ENCODE data around the gene GJB3.
"Not testable (repeated sequence)": the region's sequence is repeated elsewhere in the genome, so short reads cannot be mapped to it uniquely, and the experiment has no call there.

The GJB3 gene

DNA sequence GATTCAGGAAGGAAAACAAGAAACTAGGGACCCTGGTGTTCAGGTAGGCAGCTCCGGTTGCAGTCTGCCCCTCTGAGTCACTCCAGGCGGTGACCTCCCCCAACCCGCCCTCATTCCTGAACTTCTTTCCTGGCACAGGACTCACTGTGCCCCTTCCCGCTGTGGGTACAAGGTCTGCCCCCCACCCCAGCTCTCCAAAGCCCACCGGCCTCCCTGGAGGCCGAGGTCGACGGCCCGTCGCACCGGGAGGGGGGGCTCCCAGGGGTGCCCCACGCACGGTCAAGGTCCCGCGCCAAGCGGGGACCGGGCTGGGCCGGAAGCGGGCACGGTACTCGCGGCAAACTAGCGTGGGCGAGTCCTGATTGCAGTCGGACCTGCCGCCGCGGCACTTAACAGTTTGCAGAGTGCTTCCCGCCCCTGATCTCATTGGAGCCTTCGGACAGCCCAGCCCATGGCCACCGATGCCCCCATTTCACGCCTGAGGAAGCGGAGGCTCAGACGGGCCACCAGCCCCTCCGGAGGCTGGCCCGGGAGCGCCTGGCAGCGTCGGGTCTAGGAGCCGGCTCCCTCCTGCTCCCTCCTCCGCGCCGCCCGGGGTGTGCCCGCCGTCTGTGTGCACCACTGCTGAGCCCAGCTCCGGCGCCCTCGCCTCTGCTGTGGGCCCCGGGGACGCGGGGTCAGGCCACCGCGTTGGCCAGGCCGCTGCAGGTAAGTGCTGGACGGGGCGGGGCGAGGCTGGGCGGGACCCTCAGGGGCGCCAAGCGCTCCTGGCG lies at the start of gene GJB3:
GJB3 (plus strand) TSS at position 144 of the 773 bp plus-strand sequence. CDS start 3,549 bp downstream, outside the sequence.
- DNase-seq, result peak in 1 of 2 donors; percentile 8

DNA sequence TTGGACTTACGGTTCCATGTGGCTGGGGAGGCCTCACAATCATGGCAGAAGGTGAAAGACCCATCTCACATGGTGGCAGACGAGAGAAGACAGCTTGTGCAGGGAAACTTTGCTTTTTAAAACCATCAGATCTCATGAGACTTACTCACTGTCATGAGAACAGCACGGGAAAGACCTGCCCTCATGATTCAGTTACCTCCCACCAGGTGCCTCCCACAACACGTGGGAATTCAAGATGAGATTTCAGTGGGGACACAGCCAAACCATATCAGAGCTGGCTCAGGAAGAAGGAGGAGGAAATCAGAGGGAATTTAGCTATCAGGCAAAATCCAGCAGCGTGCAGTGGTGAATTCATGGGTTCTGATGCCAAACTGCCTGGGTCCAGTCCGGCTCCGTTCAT lies 48.2 kb upstream of the GJB3 start:
- DNase-seq, result not testable (repeated sequence)

DNA sequence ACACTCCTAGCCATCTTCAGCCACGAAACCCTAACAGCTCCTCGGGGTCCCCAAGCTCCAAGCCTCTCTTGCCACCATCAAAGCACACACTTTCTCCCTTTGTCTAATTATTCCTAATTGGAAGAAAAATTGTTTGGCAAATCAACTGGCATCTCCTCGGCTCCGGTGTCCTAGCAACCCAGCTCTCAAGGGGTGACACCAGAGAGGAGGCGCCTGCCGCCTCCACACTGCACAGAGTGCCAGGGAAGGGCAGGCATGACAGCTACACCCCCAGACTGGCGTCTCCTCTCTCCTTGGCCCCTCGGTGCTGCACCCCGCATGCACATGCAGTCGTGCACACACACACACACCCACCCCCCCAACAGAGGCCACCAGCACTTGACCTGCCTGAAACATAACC lies 44.3 kb upstream of the GJB3 start:
- no peak for DNase-seq

DNA sequence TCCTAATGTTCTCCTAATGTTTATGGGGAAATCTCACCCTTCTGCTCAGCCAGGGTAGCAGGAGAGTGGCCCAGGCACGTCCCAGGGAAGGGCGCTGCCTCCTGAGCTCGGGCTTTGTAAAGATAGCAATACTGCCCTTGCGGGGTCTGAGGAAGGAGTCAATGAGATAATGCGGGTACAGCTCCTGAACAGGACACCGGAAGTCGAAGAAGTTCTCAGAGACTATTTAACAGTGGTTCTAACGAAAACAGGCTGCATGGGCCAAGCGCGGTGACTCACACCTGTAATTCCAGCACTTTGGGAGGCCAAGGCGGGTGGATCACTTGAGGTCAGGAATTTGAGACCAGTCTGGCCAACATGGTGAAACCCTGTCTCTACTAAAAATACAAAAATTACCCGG lies 43.8 kb upstream of the GJB3 start:
- DNase-seq, result not testable (repeated sequence)

DNA sequence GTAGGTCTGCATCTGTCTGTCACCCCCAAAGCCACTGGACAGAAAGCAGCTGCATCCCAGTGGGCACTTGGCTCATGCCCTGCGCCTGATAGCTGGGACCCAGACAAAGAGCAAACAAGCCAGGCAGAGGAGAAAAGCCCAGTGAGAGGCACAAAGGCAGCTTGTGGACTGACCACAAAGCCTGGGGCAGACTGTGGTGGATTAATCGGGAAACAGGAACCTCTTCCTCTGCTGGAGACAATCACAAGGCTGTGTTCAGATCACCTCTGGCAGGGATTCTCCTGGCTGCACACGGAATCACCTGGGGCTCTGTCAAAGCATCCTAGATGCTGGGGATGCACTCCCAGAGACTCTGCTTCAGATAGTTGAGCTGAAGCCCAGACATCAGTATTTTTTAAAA lies 41.4 kb upstream of the GJB3 start:
- DNase-seq, result no peak

DNA sequence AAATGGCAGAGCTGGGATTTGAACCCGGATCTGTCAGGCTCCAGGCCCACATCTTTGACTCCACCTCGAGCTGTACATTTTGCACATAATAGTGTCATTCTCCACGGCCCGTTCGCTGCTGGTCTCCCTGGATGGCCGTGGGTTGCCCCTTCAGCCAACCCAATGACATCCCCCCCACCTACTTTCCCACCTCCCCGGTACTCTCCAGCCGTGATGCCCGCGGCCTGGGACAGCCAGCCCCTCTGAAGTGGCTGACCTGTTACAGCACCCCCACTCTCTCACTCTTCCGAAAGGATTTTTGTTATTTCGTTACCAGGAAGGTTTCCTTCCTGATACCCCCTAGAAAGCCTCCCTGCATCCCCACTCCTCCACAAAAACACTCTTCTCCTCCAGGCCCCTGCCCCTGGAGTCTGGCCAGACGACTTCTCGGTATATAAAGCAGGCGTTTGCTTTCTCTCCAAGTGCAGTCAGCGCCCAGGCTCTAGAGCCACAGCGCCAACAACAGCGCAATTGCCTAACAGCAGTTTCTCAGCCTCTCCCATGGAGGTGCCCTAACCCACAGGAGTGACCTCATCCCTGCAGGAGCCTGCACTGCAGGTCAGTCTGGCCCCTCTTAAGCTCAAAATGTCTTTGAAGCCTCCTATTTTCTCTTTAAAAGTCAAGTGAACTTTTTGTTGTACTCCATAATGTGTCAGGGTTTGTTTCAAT lies 40.7 kb upstream of the GJB3 start:
- DNase-seq, result no peak

DNA sequence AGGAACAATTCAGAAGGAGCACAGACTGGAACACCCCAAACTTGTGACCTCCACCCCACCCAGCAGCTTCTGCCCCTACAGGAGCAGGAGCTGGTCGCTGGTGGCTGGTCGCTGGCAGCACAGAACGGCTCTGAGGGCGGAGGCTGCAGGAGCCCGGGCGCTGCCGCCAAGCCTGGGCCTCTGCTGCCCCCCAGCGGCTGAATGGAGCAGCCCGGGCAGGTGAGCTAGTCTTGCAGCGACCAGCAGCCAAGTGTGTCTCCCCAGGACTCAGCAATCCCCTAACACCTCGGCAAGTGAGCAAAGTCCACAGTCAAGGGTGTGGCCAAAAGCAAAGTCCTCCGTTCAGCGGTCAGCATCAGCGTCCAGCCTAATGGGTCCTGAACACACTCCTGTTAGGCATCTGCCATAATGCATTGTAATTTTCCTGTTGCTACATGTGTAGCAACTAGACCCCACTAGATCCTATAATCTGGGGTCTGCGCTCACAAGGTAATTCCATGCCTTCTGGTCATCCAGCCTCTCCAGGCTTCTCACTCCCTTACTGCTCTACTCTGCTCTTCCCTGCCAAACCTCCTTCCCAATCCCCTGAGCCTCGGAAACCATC lies 38.2 kb upstream of the GJB3 start:
- DNase-seq, result peak; percentile 83 to 90

DNA sequence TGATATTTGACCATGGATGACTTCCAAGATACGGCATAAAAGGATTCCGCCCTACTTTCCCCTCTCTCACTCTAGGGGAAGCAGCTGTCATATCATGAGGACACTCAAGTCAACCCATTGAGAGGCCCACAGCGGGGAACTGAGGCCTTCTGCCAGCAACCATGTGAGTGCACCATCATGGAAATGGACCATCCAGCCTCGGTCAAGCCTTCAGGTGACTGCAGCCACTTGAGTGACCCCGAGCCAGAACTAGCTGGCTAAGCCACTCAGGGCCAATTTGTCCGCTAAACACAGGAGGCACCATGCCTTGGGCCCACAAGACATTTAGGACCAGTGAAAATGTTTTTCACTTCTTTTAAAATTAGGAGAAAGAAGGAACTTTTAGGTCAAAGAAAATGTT lies 37.2 kb upstream of the GJB3 start:
- no peak for DNase-seq

DNA sequence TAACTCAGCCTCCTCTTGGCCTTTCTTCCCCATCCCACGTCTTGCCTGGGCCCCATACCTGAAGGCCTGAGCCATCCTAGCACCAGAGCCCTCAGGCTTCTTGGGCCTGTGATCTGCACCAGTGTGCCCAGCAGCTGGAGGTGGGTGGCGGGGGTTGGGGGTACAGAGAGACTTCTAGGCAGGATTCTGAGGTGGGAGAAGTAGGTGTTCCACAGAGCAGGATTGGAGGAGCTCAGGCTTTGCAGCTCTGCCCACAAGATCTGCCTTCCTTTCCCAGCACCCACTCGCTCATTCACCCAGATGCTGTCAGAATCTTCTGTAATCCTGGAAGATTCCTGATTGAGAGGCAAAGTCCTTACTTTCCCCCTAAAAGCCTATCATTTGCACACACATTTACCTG lies 36.2 kb upstream of the GJB3 start:
- DNase-seq, result no peak

DNA sequence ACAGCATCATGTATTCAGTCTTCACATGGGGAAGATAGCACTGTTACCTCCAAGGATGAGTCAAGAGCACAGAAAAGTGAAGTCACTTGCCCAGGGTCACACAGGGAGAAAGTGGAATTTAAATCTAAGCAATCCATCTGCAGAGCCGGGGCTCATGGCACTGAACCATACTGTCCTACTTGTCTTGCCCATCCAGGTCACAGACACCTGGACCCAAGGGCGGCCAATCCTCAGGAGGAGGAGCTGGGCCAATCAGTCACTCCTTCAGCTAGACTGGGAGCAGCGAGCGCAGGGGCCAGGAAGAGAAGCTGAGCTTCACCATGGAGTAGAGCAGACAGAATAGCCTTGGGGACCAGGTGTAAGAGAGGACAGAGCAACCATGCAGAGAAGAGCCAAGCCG lies 35.3 kb upstream of the GJB3 start:
- no peak for DNase-seq

DNA sequence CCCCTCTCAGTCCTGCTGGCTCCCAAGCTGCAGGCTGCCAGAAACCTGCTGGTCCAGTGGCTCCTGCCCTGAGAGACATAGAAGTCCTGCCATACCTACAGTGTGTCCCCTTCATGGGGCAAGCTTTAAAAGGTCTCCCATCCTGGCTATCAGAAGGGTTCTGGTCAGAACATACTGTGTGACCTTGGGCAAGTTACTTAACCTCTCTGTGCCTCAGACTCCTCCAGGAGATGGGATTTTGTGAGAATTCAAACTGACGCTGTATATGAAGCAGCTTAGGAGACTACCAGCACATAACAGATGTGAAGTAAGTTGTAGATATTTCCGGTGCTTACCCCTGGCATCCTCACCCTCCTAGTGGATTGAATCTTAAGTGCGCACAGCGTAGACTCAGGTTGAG lies 34.9 kb upstream of the GJB3 start:
- DNase-seq, result no peak

DNA sequence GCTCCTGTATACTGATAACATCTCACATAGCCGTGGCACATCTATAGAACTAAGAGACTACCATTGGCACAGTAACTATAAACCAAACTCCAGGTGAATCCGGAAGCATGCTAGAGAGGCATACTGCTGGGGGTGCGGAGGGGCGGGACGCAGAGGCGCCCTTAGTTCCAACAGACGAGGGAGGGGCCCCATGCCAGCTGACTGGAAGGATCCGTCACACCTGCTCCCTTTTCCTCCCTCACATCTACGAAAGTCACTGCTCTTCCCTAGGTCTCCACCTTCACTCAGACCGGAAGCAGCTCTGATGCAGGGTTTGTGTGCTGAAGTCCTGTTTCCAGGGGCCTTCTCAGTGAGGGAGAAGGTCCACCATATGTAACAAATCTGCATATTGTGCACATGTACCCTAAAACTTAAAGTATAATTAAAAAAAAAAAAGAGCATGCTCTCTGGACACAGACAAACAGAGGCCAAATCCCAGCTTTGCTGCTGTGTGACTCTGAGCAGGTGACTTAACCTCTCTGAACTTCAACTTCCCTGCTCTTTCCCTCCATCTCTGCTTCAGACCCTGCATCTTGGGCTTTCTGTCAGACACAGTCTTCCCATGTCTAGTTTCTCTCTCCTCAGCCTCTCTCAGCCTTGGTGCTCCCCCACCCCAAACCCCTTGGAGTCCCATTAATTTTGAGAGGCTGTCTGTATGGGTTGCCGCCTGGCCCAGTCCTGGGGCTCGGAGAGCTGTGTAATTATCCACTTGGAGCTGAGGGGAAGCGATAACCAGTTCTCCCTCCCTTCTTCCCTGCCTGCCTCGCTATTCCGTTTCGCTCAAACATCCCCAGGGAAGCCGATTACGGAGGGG lies 34.0 kb upstream of the GJB3 start:
- DNase-seq, result no peak

DNA sequence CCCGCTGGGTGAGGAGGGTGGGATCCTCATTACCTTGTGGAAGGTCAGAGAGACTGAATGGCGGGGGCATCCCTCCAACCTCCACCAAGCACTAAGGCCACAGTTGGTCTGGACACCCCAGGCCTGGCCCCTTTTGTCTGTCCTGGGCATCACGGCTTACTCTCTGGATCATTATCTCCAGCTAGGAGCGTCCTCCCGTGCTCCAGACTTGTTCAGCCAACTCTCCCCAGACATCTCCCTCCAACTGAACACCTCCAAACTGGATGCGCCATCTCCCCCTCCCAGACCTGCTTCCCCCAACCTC lies 33.4 kb upstream of the GJB3 start:
- no peak for DNase-seq

DNA sequence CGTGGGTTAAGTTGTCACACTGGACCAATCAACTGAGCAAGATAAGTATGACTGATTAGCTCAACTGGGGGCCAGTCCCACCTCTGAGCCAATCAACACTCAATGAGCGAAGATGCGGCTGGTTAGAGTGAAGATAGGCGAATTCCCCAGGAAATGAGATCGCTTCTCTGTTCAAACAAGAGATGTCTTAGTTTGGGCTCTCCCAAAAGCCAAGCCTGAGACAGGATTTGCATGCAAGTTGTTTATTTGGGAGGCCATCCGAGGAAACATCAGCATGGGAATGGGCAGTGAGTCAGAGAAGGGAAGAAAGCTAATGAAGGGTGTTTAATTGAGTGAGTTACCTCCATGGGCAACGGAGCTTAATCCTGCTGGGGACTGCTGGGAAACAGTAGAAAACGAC lies 31.0 kb upstream of the GJB3 start:
- DNase-seq, result no peak

DNA sequence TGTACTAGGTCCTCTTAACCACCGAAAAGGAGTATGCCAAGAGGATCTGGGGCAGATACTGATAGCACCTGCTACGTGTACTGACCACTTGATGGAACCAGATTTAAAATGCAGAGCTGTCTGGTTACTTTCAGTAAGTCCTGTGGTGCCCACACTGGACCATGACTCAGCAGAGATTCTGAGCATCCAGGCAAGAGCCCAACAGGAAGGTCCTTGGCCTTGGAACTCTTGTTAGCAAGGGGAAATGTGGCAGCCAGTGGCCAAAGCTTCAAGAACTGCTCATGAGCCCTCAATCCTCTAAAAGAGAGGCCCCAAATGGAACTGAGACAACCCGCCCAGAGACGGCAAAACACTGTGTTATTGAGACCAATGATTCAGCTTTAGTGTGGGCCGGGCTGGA lies 30.4 kb upstream of the GJB3 start:
- no peak for DNase-seq

DNA sequence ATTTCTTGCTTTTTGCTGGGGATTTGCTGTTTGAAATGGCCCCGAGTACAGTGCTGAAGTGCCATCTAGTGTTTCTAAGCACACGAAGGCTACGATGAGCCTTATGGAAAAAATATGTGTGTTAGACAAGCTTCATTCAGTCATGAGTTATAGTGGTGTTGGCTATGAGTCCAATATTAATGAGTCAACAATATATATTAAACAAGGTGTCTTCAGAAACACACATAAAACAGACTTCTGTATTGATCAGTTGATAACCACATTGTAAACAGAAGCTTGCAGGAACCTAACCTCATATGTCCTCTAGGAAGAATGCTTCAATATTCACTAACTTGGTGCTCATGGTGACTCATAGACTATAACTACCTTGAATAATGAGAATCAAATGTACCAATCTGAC lies 27.9 kb upstream of the GJB3 start:
- DNase-seq, result no peak

DNA sequence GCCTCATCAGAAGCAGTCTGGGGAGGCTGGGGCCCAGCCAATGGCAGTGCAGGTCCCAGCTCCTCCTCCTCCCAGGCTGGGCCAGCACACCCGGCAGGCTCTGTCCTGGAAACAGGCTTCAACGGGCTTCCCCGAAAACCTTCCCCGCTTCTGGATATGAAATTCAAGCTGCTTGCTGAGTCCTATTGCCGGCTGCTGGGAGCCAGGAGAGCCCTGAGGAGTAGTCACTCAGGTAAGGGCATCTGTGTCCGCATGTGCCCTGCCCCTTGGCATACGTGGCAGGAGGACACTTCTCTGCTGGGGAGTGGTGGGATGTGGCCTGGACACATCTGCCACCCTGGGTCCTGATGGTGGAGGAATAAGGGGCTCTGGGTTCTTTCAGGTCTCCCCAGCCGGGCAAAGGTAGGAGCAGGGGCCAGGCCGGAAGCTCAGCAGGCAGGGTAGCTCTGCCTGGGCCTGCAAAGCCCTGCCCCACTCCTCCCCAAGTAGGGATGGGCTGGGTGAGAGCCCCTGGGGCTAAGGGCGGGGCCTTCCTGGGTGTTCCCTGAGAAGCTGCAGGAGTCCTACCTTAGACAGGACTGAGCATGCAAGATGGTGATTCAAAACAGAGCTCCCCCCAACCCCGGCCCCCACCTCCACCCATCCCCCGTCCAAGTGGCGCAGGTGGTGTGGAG lies 25.9 kb upstream of the GJB3 start, which contains the start of gene GJB5:
GJB5 (plus strand) TSS at position 84 of the 674 bp plus-strand sequence. CDS start 2,284 bp downstream, outside the sequence.
- no peak for DNase-seq

DNA sequence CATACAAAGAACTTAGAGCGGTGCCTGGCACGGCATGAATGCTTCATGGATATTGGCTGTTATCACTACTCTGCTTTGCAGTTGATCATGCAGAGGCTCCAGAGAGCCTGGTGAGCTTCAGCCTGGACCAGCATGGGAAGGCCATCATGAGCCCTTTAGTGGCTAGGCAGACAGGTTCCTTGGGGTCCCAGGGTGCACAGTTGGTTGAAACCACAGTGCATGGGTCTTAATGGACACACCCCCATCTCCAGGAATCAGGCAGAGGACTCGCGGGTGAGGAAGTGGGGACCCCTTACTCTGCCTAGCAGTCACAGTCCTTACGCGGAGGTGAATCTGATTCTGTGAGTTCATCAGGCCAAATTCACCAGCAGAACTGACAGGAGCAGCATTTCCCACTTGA lies 25.1 kb upstream of the GJB3 start:
- no peak for DNase-seq

DNA sequence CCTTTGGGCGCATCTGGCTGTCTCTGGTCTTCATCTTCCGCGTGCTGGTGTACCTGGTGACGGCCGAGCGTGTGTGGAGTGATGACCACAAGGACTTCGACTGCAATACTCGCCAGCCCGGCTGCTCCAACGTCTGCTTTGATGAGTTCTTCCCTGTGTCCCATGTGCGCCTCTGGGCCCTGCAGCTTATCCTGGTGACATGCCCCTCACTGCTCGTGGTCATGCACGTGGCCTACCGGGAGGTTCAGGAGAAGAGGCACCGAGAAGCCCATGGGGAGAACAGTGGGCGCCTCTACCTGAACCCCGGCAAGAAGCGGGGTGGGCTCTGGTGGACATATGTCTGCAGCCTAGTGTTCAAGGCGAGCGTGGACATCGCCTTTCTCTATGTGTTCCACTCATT lies 23.6 kb upstream of the GJB3 start:
- no peak for DNase-seq

DNA sequence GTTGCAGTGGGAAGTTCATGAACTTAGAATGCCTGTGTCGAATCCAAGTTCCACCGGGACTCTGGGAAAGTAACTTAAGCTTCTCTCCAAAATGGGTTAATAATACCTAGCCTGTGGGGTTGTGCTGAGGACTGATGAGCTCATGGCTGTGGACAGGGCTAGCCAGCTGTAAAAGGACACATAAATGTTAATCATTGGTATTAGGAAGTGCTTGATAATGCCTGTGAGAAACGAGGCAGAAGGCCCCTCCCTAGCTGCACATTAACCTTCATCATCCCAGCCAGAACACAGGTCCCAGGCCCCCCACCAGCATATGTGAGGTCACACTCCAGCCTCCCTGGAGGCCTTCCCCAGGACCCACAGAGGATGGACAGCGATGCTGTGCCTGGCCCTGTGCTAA lies 22.3 kb upstream of the GJB3 start:
- no peak for DNase-seq

DNA sequence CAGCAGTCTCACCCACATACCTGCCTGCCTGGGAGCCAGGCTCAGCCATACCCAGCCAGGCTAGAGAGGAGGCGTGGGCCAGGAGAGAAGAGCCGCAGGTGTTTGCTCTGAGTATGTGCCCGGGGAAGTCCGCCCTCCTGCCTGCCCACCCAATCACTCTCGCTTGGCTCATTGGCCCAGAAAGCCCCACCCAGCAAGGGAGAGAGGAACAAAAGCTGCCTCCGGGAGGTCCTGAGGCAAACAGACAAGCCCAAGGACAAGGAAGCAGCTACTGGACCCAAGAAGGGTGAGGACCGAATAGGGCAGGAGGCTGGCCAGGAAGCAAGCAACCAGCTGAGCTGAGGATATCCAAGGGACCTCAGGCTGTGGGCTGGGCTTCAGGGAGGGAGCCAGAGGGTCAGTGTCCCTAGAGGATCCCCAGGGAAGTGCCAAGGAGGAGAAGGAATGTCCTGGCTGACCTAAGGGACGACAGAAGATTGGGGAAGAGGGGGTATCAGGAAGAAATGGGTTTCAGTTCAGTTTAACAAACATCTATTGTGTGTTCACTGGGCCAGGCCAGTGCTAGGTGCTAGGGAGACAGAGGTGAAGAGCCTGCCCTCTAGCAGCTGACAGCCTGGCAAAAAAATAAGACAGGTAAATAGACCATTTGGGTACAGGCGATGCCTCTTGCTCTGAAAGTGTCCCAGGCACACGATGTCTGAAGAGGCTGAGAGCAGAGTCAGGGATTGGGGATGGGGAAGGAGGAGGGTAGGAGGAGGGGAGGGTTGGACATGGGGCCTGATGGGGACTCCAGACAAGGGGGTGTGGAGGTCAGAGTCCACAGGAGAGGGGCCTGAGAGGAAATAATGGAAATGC lies 21.3 kb upstream of the GJB3 start, which contains the start of gene GJB4:
GJB4 (plus strand) TSS at position 238 of the 855 bp plus-strand sequence. CDS start 1,515 bp downstream, outside the sequence.
- no peak for DNase-seq

Data from stimulated activated CD4-positive, alpha-beta T cell treated with anti-CD3 and anti-CD28 coated beads, Interleukin-2, amount 100 ng/mL, for 48 hours (primary cell).